ENCODE results near the gene CHST4. TPM values are rescaled to one million over a fixed set of nuclear protein-coding genes. Genes with fewer than 3 reads are reported as not detected.

The CHST4 gene
- total RNA-seq, 3 donors from 2014 or later, result 0.59 to 1.3 (median 0.66) TPM

- intact Hi-C loops (cut with DNase I; ENCODE audit: low total_unique reads), result no loop called here
- TF ChIP-seq POLR2A (IDR thresholded peaks at IDR 0.05) (peak; percentile 37), POLR2AphosphoS5 (IDR thresholded peaks at IDR 0.05) (peak; percentile 83 to 86 (median 85)), CTCF (IDR thresholded peaks at IDR 0.05) (no peak)
Measured at GRCh38 chr16:71484006-71484893, 42.0 kb upstream of the CHST4 start.

GRCh38 chr16:71489122-71489521, 37.1 kb upstream of the CHST4 start, which contains the start of gene ZNF19:
ZNF19 (minus strand) TSS chr16:71489324; CDS start chr16:71482114, 7,210 bp downstream.
- DNase-seq (ENCODE audit: low spot score in 2 of 2), result no peak
- Histone ChIP-seq H3K36me3 (no peaks in the 10 kb centered on the region), H3K27me3 (no peaks in the 10 kb centered on the region), H3K4me1 (no peaks in the 10 kb centered on the region), H3K27ac (no peak within 1 kb of the TSS), H3K9me3 (no peaks in the 10 kb centered on the region), H3K4me3 (no peak within 1 kb of the TSS)
- intact Hi-C loops (cut with DNase I; ENCODE audit: low total_unique reads), result no loop called here
- TF ChIP-seq POLR2A (IDR thresholded peaks at IDR 0.05) (no peak), CTCF (IDR thresholded peaks at IDR 0.05) (no peak), POLR2AphosphoS5 (IDR thresholded peaks at IDR 0.05) (no peak)

More at GRCh38 chr16:71484006-71484893, 42.0 kb upstream of the CHST4 start:
- Histone ChIP-seq H3K27ac (peak overlapping the region; percentile 98), H3K4me1 (no peaks in the 10 kb centered on the region), H3K36me3 (no peaks in the 10 kb centered on the region), H3K4me3 (peak overlapping the region; percentile 68 to 91 (median 91)), H3K9me3 (no peaks in the 10 kb centered on the region), H3K27me3 (no peaks in the 10 kb centered on the region)
- DNase-seq (ENCODE audit: low spot score in 2 of 2), result peak; percentile 76 to 84

- Histone ChIP-seq H3K27ac (no peak overlapping the region), H3K36me3 (no peaks in the 10 kb centered on the region), H3K27me3 (no peaks in the 10 kb centered on the region), H3K4me3 (no peak overlapping the region), H3K9me3 (no peaks in the 10 kb centered on the region), H3K4me1 (no peaks in the 10 kb centered on the region)
- no peak for TF ChIP-seq POLR2AphosphoS5 (IDR thresholded peaks at IDR 0.05)
- TF ChIP-seq POLR2A (IDR thresholded peaks at IDR 0.05), result no peak
- TF ChIP-seq CTCF (IDR thresholded peaks at IDR 0.05), result no peak
- intact Hi-C loops (cut with DNase I; ENCODE audit: low total_unique reads), result loop anchor here (10.0 kb wide), 1 partner anchor 1174 kb away; no protein-coding TSS in a partner anchor
- no peak for DNase-seq (ENCODE audit: low spot score in 2 of 2)
Measured at GRCh38 chr16:71490361-71490760, 35.9 kb upstream of the CHST4 start.

GRCh38 chr16:71491054-71491453, 35.2 kb upstream of the CHST4 start:
- intact Hi-C loops (cut with DNase I; ENCODE audit: low total_unique reads), result loop anchor here (10.0 kb wide), 1 partner anchor 1174 kb away; no protein-coding TSS in a partner anchor
- H3K27me3 ChIP-seq, result no peaks in the 10 kb centered on the region

More at GRCh38 chr16:71491054-71491453, 35.2 kb upstream of the CHST4 start:
- Histone ChIP-seq H3K36me3 (no peaks in the 10 kb centered on the region), H3K4me1 (no peaks in the 10 kb centered on the region), H3K4me3 (no peak overlapping the region), H3K9me3 (no peaks in the 10 kb centered on the region), H3K27ac (no peak overlapping the region)
- DNase-seq (ENCODE audit: low spot score in 2 of 2), result no peak
- TF ChIP-seq POLR2AphosphoS5 (IDR thresholded peaks at IDR 0.05) (no peak), POLR2A (IDR thresholded peaks at IDR 0.05) (no peak), CTCF (IDR thresholded peaks at IDR 0.05) (no peak)

Data from breast epithelium (tissue), 4 donors.